ENCODE measurements around the gene TCERG1L. TPM values are rescaled to one million over a fixed set of nuclear protein-coding genes. Genes with fewer than 3 reads are reported as not detected.

The TCERG1L gene
- total RNA-seq, 1 donor from 2014 or later: not detected

- H3K9me3 ChIP-seq: no peaks in the 10 kb centered on the region
- no peaks in the 10 kb centered on the region for H3K27me3 ChIP-seq
- TF ChIP-seq POLR2A (IDR thresholded peaks at IDR 0.05) (no peak), POLR2AphosphoS5 (IDR thresholded peaks at IDR 0.05; ENCODE audit: insufficient read depth in 1 of 2, low read depth in 1 of 2) (no peak), CTCF (IDR thresholded peaks at IDR 0.05) (no peak)
- no peaks in the 10 kb centered on the region for H3K36me3 ChIP-seq
- H3K27ac ChIP-seq: no peak overlapping the region
- H3K4me1 ChIP-seq: no peaks in the 10 kb centered on the region
- no peak for DNase-seq (ENCODE audit: extremely low spot score in 2 of 2)
- intact Hi-C loops (cut with DNase I): no loop called here
- no peak overlapping the region for H3K4me3 ChIP-seq
These were observed 110.6 kb downstream of the TCERG1L start for GRCh38 chr10:131200856-131201470.

GRCh38 chr10:131199646-131200045, 111.9 kb downstream of the TCERG1L start:
- Histone ChIP-seq H3K4me1 (no peaks in the 10 kb centered on the region), H3K4me3 (no peak overlapping the region), H3K36me3 (no peaks in the 10 kb centered on the region), H3K27me3 (no peaks in the 10 kb centered on the region), H3K27ac (no peak overlapping the region), H3K9me3 (no peaks in the 10 kb centered on the region)
- DNase-seq (ENCODE audit: extremely low spot score in 2 of 2): no peak
- intact Hi-C loops (cut with DNase I): no loop called here
- TF ChIP-seq POLR2AphosphoS5 (IDR thresholded peaks at IDR 0.05; ENCODE audit: insufficient read depth in 1 of 2, low read depth in 1 of 2) (no peak), POLR2A (IDR thresholded peaks at IDR 0.05) (no peak), CTCF (IDR thresholded peaks at IDR 0.05) (no peak)

- Histone ChIP-seq H3K36me3 (no peaks in the 10 kb centered on the region), H3K4me1 (no peaks in the 10 kb centered on the region), H3K4me3 (no peak overlapping the region), H3K27ac (no peak overlapping the region), H3K27me3 (no peaks in the 10 kb centered on the region), H3K9me3 (no peaks in the 10 kb centered on the region)
- intact Hi-C loops (cut with DNase I): no loop called here
- TF ChIP-seq CTCF (IDR thresholded peaks at IDR 0.05) (no peak), POLR2A (IDR thresholded peaks at IDR 0.05) (no peak)
- DNase-seq (ENCODE audit: extremely low spot score in 2 of 2): no peak
These were observed 112.7 kb downstream of the TCERG1L start for GRCh38 chr10:131198843-131199242.

- intact Hi-C loops (cut with DNase I): no loop called here
- Histone ChIP-seq H3K4me1 (no peaks in the 10 kb centered on the region), H3K9me3 (no peaks in the 10 kb centered on the region), H3K4me3 (no peak overlapping the region), H3K27me3 (no peaks in the 10 kb centered on the region), H3K36me3 (no peaks in the 10 kb centered on the region), H3K27ac (no peak overlapping the region)
- TF ChIP-seq POLR2AphosphoS5 (IDR thresholded peaks at IDR 0.05; ENCODE audit: insufficient read depth in 1 of 2, low read depth in 1 of 2) (no peak), CTCF (IDR thresholded peaks at IDR 0.05) (no peak), POLR2A (IDR thresholded peaks at IDR 0.05) (no peak)
- no peak for DNase-seq (ENCODE audit: extremely low spot score in 2 of 2)
These were observed 113.1 kb downstream of the TCERG1L start for GRCh38 chr10:131198401-131198800.

- H3K27ac ChIP-seq: no peak overlapping the region
- H3K36me3 ChIP-seq: no peaks in the 10 kb centered on the region
- H3K4me3 ChIP-seq: no peak overlapping the region
- TF ChIP-seq POLR2AphosphoS5 (IDR thresholded peaks at IDR 0.05; ENCODE audit: insufficient read depth in 1 of 2, low read depth in 1 of 2) (no peak), CTCF (IDR thresholded peaks at IDR 0.05) (no peak), POLR2A (IDR thresholded peaks at IDR 0.05) (no peak)
- DNase-seq (ENCODE audit: extremely low spot score in 2 of 2): no peak
- no peaks in the 10 kb centered on the region for H3K27me3 ChIP-seq
- no peaks in the 10 kb centered on the region for H3K9me3 ChIP-seq
- intact Hi-C loops (cut with DNase I): no loop called here
- H3K4me1 ChIP-seq: no peaks in the 10 kb centered on the region
These were observed 115.2 kb downstream of the TCERG1L start for GRCh38 chr10:131196176-131196885.
